ENCODE data around the gene HS6ST1.
A peak's percentile ranks its signal among the peaks of the same experiment; 100 is the strongest.
"Not testable (repeated sequence)": the region's sequence is repeated elsewhere in the genome, so short reads cannot be mapped to it uniquely, and the experiment has no call there.

Gene HS6ST1

DNA sequence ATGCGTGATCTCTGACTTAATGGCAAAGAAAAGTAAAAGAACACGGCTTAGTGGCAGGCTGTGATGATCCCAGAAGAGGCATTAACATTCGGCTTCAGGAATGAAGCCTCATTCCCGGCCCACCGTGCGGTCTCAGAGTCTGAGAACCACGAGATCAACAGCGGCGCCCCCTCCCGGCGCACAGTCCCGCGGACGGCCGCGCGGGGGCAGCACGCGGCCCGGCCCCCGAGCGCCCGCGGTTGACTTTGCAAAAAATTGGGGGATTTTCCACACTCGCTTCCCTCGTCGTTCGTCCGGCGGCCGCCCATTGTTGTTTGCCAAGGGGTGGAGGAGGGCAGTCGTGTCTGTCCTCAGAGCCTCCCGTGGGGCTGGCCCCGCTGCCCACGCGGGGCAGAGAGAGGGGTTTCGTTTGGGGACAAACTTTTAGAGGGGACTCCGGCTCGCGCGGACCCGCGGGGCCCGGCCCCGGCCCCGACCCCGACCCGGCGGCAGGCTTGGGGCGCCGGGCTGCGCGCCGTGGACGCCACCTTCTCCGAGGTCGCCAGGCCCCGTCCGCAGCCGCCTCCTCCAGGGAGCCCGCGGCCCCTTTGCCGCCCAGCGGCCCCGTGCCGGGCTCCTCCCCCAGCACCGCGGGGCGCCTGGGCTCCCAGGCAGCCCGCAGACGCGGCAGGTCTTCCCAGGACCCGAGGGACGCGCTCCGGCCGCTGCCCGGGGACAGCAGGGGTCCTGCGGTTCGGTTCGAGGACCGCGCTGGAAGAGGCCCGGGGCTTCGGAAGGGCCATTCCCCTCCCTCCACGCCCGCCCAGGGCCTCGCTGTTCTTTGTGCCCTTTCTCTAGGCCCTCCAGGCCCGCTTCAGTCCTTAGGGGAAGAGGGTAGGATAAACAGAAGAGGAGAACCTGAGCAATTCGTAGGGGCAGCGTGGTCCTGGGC lies 3.4 kb upstream of the HS6ST1 start:
- DNase-seq (ENCODE audit: low spot score): peak; percentile 68

DNA sequence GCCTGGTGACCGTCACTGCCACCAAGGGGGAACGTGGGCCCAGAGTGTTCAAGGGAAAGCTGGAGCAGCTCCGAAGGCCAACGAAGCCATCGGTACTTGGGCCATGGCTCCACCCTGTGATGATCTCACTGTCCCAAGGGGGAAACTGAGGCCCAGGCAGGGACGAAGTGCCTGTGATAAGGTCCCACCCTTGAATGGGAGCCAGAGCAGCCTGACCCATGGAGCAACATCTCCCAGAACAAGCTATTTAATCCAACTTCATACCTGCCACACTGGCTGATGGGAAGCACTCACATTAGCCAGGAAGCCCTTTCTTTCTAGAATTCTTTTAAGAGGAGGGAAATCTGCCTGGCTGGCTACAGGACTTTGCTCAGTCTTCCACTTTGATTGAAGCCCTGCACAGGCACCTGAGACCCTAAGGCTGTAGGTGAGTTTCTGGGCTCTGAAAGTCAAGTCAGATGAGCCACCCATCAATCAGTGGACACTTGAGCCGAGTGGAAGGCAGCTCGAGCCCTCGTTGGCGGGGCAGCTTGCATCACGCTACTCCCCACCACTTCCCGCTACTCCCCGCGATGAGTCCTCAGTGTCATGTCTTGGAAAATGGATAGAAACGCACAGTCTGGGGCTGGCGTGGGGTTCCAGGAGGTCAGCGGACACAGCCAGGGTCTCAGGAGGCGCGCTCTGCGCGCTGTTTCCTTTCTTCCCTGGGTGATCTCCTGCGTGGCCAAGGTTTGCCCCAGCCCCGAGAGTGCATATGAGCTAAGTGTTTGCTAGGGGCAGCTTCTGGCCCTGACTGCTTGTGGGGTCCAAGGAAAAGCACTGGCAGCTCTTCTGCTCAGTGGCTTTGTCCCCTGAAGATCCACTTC lies 2.5 kb upstream of the HS6ST1 start:
- DNase-seq (ENCODE audit: low spot score): no peak

DNA sequence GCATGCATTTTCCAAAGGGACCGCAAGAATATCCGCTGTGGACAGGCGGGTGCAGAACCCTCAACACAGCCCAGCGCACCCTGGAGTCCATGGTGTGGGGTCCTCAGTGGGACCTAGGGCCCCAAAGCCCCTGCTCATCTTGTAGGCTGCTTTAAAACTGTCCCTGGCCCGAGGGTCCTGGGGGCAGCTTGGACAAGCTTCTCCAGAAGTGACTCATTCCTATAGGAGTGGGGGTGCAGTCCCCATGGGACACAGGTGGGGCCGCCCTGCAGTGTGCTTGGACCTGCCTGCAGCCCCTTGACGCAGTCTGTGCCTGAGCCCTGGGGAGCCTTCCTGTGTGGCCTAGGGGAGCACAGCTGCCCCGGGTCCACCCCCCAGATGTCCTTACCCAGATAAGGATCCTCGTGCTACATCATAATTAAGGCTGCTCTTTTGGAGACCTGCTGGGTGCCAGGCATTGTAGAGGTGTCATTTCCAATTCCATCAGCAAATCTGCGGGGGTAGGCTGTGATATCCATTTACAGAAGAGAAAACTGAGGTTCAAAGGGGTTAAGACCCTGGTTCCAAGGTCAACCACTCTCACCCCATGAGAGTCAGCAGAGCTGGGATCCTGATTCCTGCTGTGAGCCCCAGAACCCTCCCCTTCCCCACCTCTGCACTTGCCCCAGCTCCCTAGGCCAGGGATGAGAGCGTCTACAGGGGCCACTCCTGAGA lies 1.7 kb upstream of the HS6ST1 start:
- DNase-seq (ENCODE audit: low spot score): no peak

DNA sequence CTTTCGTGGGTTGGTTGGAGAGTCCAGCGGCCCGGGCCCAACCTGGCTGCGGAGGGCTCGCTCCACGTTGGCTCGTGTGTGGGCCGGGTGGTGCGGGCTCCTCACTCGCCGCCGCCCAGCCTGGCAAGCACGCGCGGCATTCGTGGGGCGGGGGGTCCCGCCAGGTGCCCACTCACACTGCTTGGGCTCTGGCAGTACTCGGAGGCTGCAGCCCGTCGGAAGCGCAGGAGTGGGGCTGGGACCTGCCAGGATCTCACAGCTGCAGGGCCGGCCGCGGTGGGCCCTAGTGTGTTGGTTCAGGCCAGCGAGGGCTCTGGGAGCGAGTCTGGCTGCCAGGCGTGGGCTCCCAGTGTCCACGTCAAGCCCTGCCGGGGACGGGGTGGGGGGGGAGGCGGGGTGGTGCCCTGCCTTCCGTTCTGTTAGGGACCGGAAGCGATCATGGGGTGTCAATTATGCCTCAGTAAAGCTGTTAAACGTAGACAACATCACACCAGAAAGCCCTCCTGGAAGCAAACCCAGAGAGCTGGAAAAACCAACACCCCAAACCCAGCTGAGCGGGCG lies 1.0 kb upstream of the HS6ST1 start:
- no peak for DNase-seq (ENCODE audit: low spot score)

DNA sequence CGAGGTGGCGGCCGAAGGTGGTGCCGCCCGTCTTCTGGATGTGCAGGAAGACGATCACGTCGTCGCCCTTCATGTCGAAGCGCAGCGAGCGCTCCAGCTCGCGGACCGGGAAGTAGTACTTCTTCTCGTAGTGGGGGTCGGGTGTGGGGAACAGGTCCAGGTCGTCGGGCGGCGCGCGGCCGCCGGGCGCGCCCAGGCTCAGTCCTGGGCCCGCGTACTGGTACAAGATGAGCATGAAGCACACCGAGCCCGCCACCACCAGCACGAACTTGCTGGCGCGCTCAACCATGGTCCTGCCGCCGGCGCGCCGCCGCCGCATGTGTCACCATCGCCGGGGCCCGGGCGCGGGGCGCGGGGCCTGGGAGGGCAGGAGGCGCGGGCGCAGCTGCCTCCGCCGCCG lies 423 bp downstream of the HS6ST1 start:
- not testable (repeated sequence) for DNase-seq (ENCODE audit: low spot score)

DNA sequence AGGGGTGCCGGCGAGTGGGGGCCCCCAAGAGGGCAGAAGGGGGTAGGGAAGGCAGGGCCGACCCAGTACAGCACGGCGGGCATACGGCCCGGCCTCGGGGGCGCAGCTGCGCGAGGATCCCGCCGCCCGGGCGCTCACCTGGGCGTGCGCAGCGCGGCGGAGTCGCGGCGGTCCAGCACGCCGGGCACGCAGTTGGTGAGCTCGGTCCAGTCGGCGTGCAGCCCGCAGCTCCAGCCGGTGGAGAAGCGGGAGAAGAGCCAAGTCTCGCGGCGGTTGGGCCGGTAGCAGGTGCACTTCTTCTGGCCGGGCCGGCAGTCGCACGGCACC lies 806 bp downstream of the HS6ST1 start:
- not testable (repeated sequence) for DNase-seq (ENCODE audit: low spot score)

DNA sequence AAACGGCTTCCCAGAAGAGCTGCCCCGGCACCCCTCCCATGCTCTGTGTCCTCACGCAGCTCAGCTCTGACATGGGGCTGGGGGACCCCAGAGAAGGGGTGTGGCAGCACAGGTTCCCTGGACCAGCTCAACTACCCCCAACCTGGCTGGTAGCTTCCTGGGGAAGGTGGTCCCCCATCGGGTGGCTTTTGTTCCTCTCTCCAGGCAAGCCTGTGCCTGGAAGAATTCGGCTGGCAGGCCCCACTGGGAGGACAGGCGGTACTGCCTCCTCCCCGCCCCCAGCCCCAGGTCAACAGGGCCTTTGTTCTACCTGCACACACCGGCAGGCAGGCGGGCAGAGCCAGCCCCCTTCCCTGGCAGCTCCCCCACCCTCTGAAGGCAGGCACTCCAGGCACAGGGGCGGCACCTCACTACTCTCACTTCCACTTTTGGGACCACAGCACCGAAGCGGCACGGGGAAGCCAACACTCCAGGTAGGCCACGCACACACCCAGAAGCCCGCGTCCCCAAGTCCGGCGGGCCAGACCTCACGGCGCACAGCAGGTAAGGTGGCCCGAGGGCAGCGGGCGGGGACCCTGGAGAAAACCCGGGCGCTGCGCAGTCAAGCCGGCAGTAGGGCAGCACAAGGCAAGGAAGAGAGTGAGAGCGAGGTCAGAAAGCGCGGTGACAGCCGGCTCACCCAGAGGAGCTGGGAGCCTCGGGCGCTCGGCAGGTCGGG lies 1.3 kb downstream of the HS6ST1 start:
- DNase-seq (ENCODE audit: low spot score): peak; percentile 11

DNA sequence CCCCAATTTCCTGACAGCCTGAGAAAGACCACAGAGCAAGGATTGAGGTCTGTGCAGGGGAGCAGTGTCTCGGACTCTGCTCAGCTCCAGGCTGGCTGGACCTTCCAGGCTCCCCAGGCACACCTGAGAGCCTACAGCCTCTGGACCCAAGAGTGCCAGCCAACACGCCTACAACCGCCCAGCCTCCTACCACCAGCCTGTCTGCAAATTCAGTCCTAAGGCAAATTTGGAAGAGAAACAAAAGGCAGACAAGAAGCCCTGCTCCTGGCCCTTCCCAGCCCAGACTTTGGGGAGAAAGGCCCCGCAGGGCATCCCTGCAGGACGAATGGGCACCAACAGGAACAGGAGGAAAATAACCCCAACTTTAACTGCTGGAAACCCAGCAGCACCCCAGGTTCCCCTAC lies 1.9 kb downstream of the HS6ST1 start:
- no peak for DNase-seq (ENCODE audit: low spot score)

DNA sequence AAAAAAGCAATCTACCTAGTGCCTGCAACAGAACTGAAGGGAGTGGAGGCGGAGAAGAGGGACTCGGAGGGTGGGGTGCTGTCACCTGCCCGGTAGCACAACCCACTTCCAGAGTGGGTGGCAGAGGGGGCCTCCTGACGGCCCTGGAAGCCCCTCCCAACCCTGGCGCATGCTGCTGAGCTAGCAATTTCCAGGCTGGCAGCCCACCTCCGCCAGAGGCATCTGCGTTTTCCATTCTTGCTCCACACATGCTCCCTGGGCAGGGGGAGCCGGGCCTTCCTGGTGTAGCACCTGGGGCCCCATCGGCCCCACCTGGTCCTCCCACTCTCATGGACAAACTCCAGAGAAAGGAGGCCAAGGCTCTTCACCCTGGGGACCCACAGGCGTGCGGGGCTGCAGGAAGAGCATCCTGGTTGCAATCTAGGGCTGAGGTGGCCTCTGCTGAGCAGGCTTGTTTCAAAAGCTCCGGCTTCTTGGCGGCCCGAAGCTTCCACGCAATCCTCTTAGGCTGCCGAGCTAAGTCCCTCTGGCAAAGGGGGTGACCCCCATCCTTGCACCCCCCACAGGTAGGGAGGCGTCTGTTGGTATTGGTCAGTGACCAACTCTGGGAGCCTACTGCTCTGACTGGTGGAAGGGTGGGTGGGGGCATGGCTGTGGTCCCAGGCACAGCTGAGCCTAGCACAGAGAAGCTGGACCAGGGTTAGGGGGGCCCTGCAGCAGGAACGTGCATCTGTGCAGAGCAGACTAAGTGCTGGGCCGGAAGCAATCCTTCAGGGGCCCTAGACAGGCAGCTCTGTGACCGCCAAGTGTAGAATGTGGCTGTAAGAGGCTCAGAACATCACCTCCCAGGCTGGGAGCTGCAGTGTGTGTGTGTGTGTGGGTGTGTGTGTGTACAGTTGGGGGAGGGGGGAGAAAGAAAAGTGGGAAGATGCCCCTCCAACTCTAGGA lies 2.6 kb downstream of the HS6ST1 start:
- no peak for DNase-seq (ENCODE audit: low spot score)

DNA sequence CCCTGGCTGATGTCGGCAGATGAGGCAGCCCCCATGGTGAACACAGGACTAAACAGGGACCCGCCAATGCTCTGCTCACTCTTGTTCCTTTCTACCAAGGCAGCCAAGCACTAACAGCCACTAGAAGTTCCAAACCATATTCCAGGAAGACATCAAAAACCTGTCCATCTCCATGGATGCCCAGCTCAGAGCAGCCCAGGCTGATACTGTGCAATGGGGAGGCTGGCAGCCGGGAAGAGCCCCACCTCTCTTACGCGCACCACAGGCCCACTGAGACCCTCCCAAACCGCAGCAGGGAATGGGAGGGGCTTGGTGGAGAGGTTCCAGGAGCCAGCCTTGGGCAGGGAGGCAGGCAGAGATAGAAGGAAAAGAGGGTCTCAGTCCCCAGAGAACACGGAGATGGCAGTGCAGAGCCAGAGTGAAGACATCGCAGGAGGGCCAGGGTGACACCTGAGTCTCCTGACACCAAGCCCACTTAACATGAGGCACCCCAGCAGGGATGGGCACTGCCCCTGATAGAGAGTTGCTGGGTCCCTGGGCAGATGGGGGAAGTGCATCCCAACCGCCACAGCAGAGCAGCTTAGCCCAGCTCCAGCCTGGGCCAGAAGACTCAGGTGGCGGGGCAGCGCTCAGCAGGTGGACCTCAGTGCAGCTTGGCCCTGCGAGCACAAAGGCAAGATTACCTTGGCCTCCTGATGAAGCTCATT lies 3.4 kb downstream of the HS6ST1 start:
- DNase-seq (ENCODE audit: low spot score): no peak

DNA sequence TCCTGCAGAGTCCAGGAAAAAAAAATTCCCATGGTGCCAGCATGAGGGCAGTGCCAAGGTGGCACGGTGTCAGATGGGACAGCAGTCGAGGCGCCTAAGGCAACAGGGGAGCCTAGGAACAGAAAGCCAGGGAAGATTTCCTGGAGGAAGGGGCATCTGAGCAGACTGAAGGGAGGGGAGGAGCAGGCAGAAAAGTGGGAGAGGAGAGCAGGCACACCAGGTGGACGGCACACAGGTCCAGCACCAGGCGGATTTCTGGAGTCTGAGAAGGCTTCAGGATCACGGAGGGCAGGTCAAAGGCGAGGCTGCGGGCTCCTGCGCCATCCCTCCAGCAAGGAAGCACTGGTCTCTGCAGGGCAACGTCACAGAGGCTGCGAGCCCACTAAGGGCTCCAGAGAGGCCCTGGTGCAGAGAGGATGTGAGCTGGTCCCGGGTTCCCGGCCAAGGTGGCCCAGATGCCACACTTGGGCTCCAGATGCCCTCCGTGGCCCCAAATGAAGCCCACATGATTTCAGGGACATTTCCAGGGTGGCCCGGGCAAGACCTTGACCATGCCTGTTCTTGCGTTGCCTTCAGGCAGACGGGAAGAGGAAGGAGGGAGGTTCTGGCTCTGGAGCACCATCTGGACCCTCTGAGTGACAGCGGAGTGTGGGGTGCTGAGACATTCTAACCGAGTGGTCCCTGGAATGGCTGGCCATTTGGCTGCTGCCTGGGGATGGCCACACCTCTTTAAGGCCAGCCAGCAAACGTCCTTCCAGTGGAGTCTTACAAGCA lies 4.1 kb downstream of the HS6ST1 start:
- DNase-seq (ENCODE audit: low spot score): no peak

DNA sequence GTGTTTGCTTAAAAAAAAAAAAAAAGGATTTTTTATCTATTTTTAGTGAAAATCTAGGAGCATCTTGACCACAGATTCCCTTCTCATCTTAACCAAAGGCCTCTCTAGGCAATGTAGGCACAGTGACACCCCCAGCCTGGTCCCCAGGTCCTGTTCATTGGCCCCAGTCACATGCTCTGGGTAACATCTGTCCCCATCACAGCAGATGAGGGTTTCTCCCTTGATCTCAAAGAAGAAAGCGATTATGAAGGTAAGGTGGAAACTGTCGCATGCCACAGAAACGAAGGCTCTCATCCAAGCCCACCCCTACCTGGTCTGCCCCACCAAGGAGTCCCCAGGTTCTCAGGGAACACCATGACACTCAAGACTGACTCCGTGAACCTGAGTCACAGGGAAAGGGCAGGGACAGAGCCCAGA lies 4.7 kb downstream of the HS6ST1 start:
- DNase-seq (ENCODE audit: low spot score): no peak

DNA sequence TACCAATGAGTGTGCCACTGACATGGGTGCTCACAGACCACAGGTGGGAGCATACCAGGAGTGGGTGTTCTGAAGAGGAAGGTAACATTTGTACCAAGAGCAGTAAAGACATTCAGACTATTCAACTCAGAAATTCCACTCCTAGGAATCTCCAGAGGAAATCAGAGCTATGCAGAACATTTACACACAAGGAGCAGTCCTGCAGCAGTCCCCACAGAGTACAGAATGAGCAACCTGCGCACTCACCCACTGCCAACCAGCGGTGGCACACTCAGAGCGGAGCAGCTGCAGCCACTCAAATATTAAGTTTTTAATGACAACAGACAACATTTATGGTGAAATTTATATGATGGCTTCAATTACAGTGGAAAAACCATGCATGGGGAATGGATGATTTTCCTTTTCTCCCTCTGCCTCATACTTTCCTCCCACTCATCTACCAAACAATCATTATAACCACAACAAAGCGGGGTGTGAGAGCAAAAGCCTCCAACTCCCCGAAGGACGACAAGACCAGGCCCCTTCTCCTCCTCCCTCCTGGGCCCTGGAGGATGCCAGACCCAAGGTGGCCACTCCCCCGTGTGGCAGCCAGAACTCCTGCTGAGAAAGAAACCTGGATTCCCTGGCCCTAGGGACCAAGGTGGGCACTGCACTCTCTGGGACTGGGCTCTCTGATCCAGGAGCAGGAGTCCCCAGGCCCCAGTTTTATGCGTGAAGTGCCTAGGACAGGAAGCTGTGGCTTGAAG lies 5.4 kb downstream of the HS6ST1 start:
- DNase-seq (ENCODE audit: low spot score): peak; percentile 70

DNA sequence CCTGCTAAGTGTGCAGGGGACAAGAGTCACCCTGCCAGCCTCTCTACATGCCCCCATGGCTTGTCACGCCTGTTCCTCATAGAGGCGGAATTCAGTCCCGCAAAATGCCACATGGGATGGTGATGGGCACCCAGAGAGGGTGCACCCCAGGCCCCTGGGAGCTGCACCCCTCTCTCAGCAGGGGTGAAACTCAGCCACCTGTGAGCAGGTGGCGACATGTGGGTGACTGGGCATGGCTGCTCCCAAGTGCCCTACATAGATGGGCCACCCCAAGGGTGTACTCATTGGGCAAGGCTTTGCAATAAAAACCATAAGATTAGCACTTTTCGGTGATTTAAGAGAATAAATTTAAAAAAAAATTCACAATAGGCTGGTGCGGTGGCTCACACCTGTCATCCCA lies 6.3 kb downstream of the HS6ST1 start:
- no peak for DNase-seq (ENCODE audit: low spot score)

DNA sequence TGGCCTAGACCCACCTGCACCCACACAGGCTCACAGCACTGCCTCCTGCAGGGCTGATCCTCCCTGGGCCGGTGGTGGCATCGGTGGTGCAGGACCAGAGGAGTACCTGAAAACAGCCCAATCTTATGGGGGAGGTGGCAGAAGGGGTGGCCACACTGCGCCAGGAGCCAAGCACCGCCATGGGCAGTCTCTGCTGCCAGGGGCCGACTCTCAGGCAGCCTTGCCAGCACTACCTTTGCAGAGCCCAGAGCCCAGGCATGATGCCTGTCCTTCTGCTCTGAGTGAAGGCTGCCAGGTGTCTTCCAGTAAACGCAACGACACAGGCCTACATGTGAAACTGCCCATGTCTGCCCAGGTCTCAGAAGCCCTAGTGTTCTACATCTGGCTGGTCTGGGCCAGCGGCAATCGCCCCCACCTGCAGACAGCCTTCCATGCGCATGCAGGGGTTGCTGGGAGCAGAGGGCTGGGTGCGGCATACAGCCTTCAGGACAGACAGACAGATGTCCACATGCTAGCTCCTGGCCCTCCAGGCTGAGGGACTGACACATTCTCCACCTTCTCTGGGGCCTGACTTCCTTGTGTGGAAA lies 6.8 kb downstream of the HS6ST1 start:
- no peak for DNase-seq (ENCODE audit: low spot score)

DNA sequence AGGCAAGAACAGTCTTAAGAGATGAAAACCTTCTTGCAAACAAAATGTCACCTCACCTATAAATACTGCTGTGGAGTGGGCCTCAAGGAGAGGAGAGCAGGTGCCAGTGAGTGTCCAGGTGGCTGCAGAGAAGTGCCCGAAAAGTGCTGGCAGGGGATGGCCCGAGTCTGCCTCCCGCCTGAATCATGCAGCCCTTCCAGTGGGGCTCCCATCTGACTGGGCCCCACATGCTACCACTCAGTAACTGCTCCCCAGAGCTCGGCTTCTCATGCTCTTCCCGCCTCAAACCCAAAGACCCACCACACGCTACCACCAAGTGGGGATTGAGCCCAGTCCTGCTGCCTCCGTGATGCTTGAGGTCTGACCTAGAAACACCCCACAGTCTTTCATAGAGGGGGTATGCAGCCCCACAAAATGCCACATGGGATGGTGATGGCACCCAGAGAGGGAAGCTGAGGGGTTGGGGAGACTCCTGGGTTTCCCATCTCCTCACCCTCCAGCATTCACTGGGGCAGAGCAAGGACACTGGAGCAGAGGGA lies 7.4 kb downstream of the HS6ST1 start:
- DNase-seq (ENCODE audit: low spot score): no peak

DNA sequence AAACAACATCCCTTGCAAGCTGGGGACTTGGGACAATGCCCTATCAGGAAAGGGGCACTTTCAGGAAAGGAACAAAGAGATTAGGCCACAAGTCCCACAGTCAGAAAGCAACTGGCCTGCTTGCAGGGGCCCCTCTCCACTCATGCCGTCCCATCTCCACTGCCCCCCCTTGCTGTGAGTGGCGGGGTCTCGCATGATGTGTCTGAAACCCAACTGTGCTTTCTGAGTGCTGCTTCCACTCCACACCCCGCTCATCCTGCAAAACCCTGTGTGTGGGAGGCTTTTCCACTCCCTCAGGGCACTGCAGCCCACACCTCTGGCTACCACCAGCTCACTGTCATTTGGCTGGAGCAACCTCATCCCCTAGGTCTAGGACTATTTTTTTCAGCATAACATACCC lies 7.9 kb downstream of the HS6ST1 start:
- DNase-seq (ENCODE audit: low spot score): no peak

Measured in SW480 (cell line).